ENCODE data around the gene MYMK. TPM values are rescaled to one million over a fixed set of nuclear protein-coding genes. Genes with fewer than 3 reads are reported as not detected.

The MYMK gene
- total RNA-seq, 4 donors from 2014 or later: not detected

DNA sequence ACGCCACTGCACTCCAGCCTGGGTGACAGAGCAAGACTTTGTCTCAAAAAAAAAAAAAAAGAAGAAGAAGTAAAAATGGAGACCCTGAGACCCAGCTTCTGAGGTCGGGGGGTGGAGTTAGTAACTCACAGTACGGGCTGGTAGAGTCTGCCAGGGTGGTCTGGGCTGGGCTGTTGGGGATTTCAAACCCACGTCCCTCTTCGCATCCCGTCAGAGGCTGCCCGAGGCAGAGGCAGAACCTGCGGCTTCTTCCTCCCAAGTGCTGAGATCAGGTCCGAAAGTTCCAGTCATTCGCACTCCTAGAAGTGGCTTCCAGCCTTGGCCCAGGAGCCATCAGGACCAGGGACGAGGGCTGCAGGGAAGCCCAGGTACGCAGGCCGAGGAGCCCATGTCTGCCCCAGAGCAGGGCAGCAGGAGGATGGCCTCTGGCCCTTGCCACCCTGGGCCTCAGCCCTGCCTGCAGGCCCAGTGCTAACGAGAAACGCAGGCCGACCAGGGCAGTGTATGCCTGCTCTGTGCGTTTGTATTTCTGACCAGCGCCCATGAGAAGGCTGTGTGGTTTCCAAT, 36.0 kb downstream of the MYMK start:
- Histone ChIP-seq H3K4me3 (no peak overlapping the region), H3K27ac (no peak overlapping the region), H3K9me3 (no peaks in the 10 kb centered on the region), H3K27me3 (peaks cover 56% of the 10 kb centered on the region), H3K4me1 (peaks cover 0 to 25% (median 8%) of the 10 kb centered on the region in 3 donors), H3K36me3 (no peaks in the 10 kb centered on the region)
- ATAC-seq: no peak
- TF ChIP-seq POLR2AphosphoS5 (IDR thresholded peaks at IDR 0.05) (no peak), POLR2A (IDR thresholded peaks at IDR 0.05) (no peak), EP300 (IDR thresholded peaks at IDR 0.05) (no peak)
- TF ChIP-seq, protein P1, sequence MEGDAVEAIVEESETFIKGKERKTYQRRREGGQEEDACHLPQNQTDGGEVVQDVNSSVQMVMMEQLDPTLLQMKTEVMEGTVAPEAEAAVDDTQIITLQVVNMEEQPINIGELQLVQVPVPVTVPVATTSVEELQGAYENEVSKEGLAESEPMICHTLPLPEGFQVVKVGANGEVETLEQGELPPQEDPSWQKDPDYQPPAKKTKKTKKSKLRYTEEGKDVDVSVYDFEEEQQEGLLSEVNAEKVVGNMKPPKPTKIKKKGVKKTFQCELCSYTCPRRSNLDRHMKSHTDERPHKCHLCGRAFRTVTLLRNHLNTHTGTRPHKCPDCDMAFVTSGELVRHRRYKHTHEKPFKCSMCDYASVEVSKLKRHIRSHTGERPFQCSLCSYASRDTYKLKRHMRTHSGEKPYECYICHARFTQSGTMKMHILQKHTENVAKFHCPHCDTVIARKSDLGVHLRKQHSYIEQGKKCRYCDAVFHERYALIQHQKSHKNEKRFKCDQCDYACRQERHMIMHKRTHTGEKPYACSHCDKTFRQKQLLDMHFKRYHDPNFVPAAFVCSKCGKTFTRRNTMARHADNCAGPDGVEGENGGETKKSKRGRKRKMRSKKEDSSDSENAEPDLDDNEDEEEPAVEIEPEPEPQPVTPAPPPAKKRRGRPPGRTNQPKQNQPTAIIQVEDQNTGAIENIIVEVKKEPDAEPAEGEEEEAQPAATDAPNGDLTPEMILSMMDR (IDR thresholded peaks at IDR 0.05): no peak
- WGBS, 2 donors (ENCODE audit: low coverage in 1 of 2): 89 to 96% methylated on average over 4 to 9 of the region's 18 CpGs

DNA sequence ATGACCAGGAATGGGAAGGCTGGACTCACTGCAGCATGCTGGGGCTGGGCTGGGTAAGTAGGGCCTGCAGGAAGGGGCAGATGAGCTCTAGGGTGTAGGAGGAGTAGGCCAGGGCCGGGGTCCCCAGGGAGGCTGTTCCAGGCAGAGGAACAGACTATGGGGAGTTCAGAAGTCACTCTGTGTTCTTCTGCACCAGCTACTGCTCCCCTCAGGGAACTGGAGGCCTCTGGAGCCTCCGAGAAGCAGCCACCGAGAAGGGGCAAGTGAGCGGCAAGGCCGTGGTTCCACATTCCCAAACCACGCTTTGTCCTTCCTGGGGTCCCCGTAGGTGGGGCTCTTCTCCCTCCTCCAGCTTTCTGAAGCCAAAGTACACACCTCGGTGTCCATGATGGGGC, 37.4 kb downstream of the MYMK start:
- WGBS, 2 donors (ENCODE audit: low coverage in 1 of 2): 94 to 100% methylated on average over 1 to 3 of the region's 8 CpGs
- TF ChIP-seq EP300 (IDR thresholded peaks at IDR 0.05) (no peak), POLR2A (IDR thresholded peaks at IDR 0.05) (no peak), POLR2AphosphoS5 (IDR thresholded peaks at IDR 0.05) (no peak)
- TF ChIP-seq, protein P1 (IDR thresholded peaks at IDR 0.05): no peak
- Histone ChIP-seq H3K4me1 (peaks cover 0 to 18% (median 2%) of the 10 kb centered on the region in 3 donors), H3K36me3 (no peaks in the 10 kb centered on the region), H3K4me3 (no peak overlapping the region), H3K9me3 (no peaks in the 10 kb centered on the region), H3K27ac (peak overlapping the region in 1 of 4 donors; percentile 37), H3K27me3 (peaks cover 50% of the 10 kb centered on the region)
- ATAC-seq: no peak

DNA sequence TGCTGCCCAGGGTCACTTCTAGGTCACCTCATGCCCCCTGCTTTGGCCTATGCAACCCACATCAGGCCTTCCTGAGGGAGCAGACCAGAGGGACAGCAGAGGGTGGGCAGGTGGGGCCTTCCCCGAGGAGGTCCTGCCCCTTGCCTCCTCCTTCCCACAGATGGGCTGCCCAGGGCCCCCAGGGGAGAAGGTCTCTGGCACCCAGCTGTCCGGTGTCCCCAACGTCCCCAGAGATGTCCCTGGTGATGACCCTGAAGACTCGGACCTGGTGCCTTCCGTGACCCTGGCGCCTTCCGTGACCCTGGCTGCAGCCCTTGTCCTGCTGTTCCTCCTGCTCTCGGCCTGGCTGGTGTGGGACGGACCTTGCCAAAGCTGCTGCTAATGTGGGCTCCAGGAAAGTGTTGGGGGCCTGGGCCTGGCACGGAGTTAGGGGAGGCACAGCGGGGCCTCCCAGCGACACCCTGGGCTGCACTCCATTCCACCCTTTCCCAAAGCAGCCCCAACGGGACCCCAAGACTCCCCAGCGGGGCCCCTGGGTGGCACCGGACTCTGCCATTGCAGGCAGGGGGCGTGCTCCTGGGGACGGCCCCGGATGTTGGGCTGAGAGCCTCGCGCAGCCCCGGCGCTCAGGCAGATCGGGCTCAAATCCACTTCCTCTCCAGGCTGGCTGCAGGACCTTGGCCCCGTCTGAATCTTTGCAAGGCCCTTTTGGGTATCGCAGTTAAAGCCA, 39.1 kb downstream of the MYMK start:
- ATAC-seq: no peak
- TF ChIP-seq POLR2A (IDR thresholded peaks at IDR 0.05): no peak
- TF ChIP-seq EP300 (IDR thresholded peaks at IDR 0.05): no peak
- TF ChIP-seq POLR2AphosphoS5 (IDR thresholded peaks at IDR 0.05): no peak
- TF ChIP-seq, protein P1 (IDR thresholded peaks at IDR 0.05): no peak
- WGBS, 2 donors (ENCODE audit: low coverage in 1 of 2): 40% methylated on average over 1 of the region's 25 CpGs; no CpG with 5 or more reads in 1 of the 2 donors
- no peaks in the 10 kb centered on the region for H3K9me3 ChIP-seq
- no peak overlapping the region for H3K27ac ChIP-seq
- H3K27me3 ChIP-seq: peaks cover 50% of the 10 kb centered on the region
- no peak overlapping the region for H3K4me3 ChIP-seq
- peaks cover 0 to 9% (median 0%) of the 10 kb centered on the region in 3 donors for H3K4me1 ChIP-seq
- no peaks in the 10 kb centered on the region for H3K36me3 ChIP-seq

DNA sequence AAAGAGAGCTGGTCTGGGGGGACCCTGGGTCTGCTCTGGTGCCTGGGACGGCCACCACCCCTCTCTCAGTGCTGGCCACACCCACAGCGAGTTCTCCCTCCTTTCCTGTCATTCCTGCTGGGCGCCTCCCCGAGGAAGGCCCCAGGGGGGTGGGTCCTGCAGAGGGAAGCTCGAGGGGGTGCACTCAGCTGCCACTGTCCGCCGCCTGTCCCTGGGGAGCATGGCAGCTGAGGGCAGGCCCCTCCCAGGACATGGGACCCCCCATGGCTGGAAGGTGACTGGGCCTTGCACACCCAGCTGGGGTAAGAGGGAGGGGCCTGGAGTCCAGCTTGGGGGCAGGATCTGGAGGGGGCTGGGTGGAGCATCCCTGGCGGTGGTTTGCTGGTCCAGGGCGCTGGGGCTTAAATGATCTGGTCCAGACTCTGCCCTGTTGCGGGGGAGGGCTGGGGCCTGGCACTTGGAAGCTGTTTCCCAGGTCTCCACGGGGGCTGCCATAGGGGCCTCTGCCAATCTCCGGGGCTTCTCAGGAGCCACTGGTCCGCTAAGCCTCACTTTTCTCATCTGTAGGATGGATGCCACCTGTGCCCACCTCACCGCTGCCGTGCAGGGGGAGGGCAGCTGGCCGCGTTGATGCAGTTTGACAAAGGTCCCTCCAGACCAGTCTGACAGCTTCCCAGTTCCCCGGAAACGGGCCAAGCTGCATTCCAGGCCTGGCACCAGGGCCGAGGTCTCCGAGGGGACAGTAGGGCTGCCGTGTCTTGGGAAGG, 39.9 kb downstream of the MYMK start:
- peaks cover 0 to 11% (median 0%) of the 10 kb centered on the region in 3 donors for H3K4me1 ChIP-seq
- peaks cover 42% of the 10 kb centered on the region for H3K27me3 ChIP-seq
- ATAC-seq: no peak
- H3K27ac ChIP-seq: no peak overlapping the region
- no CpG with 5 or more reads among the region's 22 CpGs for WGBS, 2 donors (ENCODE audit: low coverage in 1 of 2)
- H3K9me3 ChIP-seq: no peaks in the 10 kb centered on the region
- TF ChIP-seq POLR2AphosphoS5 (IDR thresholded peaks at IDR 0.05) (no peak), EP300 (IDR thresholded peaks at IDR 0.05) (no peak), POLR2A (IDR thresholded peaks at IDR 0.05) (no peak)
- TF ChIP-seq, protein P1 (IDR thresholded peaks at IDR 0.05): no peak
- no peaks in the 10 kb centered on the region for H3K36me3 ChIP-seq
- H3K4me3 ChIP-seq: no peak overlapping the region
